GM12873 (cell line): ENCODE measurements around the gene NETO1.

Experiments
- CTCF ChIP-seq: IDR thresholded peaks from 2 replicates; pipeline ENCODE4 v1.5.1; 2012; ENCODE audit warnings: low read depth, mild to moderate bottlenecking, moderate library complexity, low read length, control low read depth; ENCODE audit not compliant: insufficient read depth; ENCODE audit errors: missing control alignments

NETO1 gene

GRCh38 chr18:72697706-72698105 is 170.1 kb downstream of the NETO1 start:
- TF ChIP-seq CTCF = no peak

GRCh38 chr18:72692595-72692994 is 175.2 kb downstream of the NETO1 start:
- TF ChIP-seq CTCF = no peak
